AG20443 (cell line): ENCODE measurements around the gene PDLIM7.

Experiments used
- DNase-seq: peaks from one replicate; pipeline ENCODE4 v3.0.0; 2012; ENCODE audit warnings: low spot score, mixed read lengths

The PDLIM7 gene

GRCh38 chr5:177443144-177443983 is 54.0 kb downstream of the PDLIM7 start:
- DNase-seq = no peak

- no peak for DNase-seq
These were observed 55.2 kb downstream of the PDLIM7 start for GRCh38 chr5:177442066-177442826.

GRCh38 chr5:177440990-177441780 is 56.2 kb downstream of the PDLIM7 start:
- no peak for DNase-seq

- no peak for DNase-seq
These were observed 57.0 kb downstream of the PDLIM7 start for GRCh38 chr5:177440211-177440989.

GRCh38 chr5:177439518-177440053 is 57.8 kb downstream of the PDLIM7 start:
- no peak for DNase-seq

GRCh38 chr5:177438468-177438867 is 58.9 kb downstream of the PDLIM7 start:
- no peak for DNase-seq

GRCh38 chr5:177437623-177438022 is 59.8 kb downstream of the PDLIM7 start:
- no peak for DNase-seq

GRCh38 chr5:177435847-177436536 is 61.4 kb downstream of the PDLIM7 start:
- no peak for DNase-seq

- DNase-seq = no peak
These were observed 62.3 kb downstream of the PDLIM7 start for GRCh38 chr5:177434942-177435738.

- DNase-seq = no peak
These were observed 63.0 kb downstream of the PDLIM7 start for GRCh38 chr5:177434437-177434836.

GRCh38 chr5:177433658-177434217 is 63.7 kb downstream of the PDLIM7 start:
- no peak for DNase-seq
